PC-3 (cell line): ENCODE results near the gene C7orf33. TPM values are rescaled to one million over a fixed set of nuclear protein-coding genes. Genes with fewer than 3 reads are reported as not detected.

Experiments used
- ATAC-seq: fragments of 200-7000 bp; cut with Tn5 transposase; 2 replicates; pipeline ENCODE4 v1.9.1; 2020; ENCODE audit warnings: mild to moderate bottlenecking, moderate library complexity
- BruUV-seq: library from RNA; stranded (reverse); fragments of 400-500 nt; replicated peaks from 2 replicates; lab custom pipeline; 2021; lab: Mats Ljungman, UMichigan
- CTCF ChIA-PET: fragments of 300-600 bp; sonication (Branson Sonifier 250); formaldehyde crosslinking; loops from one replicate; lab custom pipeline; 2022; ENCODE audit warnings: antibody characterized with exemption; lab: Charles Lee
- POLR2A ChIA-PET: fragments of 300-600 bp; sonication (Branson Sonifier 250); formaldehyde crosslinking; loops from one replicate; lab custom pipeline; 2022; ENCODE audit warnings: antibody characterized with exemption; ENCODE audit not compliant: unreplicated experiment; lab: Charles Lee
- DNase-seq: peaks from one replicate; pipeline ENCODE4 v3.0.0-alpha.2; 2015
- H2AFZ ChIP-seq: fragments of 300-600 bp; sonication (generic); 2 replicates; pipeline ENCODE4 v1.6.0; 2016; ENCODE audit warnings: antibody characterized with exemption, low read length
- H3F3A ChIP-seq: fragments of 300-600 bp; sonication (generic); one replicate; pipeline ENCODE4 v1.6.0; 2017; ENCODE audit warnings: antibody characterized with exemption, low read length, control low read depth, mild to moderate bottlenecking; ENCODE audit not compliant: unreplicated experiment
- H3K27ac ChIP-seq: fragments of 300-600 bp; sonication (generic); 2 replicates; pipeline ENCODE4 v1.5.1; 2016; ENCODE audit warnings: mild to moderate bottlenecking, low read length
- H3K27me3 ChIP-seq: fragments of 300-600 bp; sonication (generic); 2 replicates; pipeline ENCODE4 v1.6.1; 2016; ENCODE audit warnings: low read length, mixed read lengths
- H3K36me3 ChIP-seq: fragments of 300-600 bp; sonication (generic); 2 replicates; pipeline ENCODE4 v1.6.1; 2016; ENCODE audit warnings: low read depth, mixed run types, low read length, mixed read lengths
- H3K4me1 ChIP-seq: fragments of 300-600 bp; sonication (generic); 2 replicates; pipeline ENCODE4 v1.5.1; 2016; ENCODE audit warnings: low read length; ENCODE audit not compliant: insufficient read depth
- H3K4me2 ChIP-seq: fragments of 300-600 bp; sonication (generic); 2 replicates; pipeline ENCODE4 v1.6.0; 2016; ENCODE audit warnings: low read length
- H3K4me3 ChIP-seq: fragments of 300-600 bp; sonication (generic); 2 replicates; pipeline ENCODE4 v1.5.1; 2016; ENCODE audit warnings: mild to moderate bottlenecking, low read length, mixed read lengths
- H3K79me2 ChIP-seq: fragments of 300-600 bp; sonication (generic); 2 replicates; pipeline ENCODE4 v1.6.1; 2017; ENCODE audit warnings: low read length, mixed read lengths
- H3K9ac ChIP-seq: fragments of 300-600 bp; sonication (generic); 2 replicates; pipeline ENCODE4 v1.6.0; 2016; ENCODE audit warnings: mild to moderate bottlenecking, low read length
- H3K9me2 ChIP-seq: fragments of 300-600 bp; sonication (generic); replicated peaks from 2 replicates; pipeline ENCODE4 v1.6.1; 2016; ENCODE audit warnings: mixed run types, low read length, mixed read lengths
- H3K9me3 ChIP-seq: fragments of 300-600 bp; sonication (generic); 2 replicates; pipeline ENCODE4 v1.6.1; 2016; ENCODE audit warnings: low read length, mixed read lengths
- H4K20me1 ChIP-seq: fragments of 300-600 bp; sonication (generic); 2 replicates; pipeline ENCODE4 v1.6.1; 2016; ENCODE audit warnings: low read length, mixed read lengths
- EZH2 ChIP-seq: fragments of 300-600 bp; sonication (generic); IDR thresholded peaks from one replicate; pipeline ENCODE4 v1.6.1; 2017; ENCODE audit warnings: antibody characterized with exemption, mild to moderate bottlenecking, low read length; ENCODE audit not compliant: unreplicated experiment
- EZH2phosphoT487 ChIP-seq: fragments of 300-600 bp; sonication (generic); IDR thresholded peaks from 2 replicates; pipeline ENCODE4 v1.6.1; 2018; ENCODE audit warnings: mild to moderate bottlenecking, antibody characterized with exemption, low read length, borderline replicate concordance
- intact Hi-C: fragments of 100-400 bp; cut with micrococcal nuclease; formaldehyde crosslinking; loops from 2 replicates; pipeline ENCODE4 v1.9.0; 2023
- total RNA-seq: library from RNA; depleted of rRNA; stranded (reverse); fragments of >200 nt; gene quantifications from 2 replicates; pipeline ENCODE4 v1.2.3, GENCODE V29; 2014
- TF ChIP-seq, protein P1 (sequence below): fragments of 300-600 bp; sonication (generic); conservative IDR thresholded peaks from 2 replicates; pipeline ENCODE4 v1.5.1; 2017; ENCODE audit warnings: antibody characterized with exemption, low read depth, mild to moderate bottlenecking, low read length

Gene C7orf33
- total RNA-seq, 1 experiment from 2014 or later = not detected

DNA sequence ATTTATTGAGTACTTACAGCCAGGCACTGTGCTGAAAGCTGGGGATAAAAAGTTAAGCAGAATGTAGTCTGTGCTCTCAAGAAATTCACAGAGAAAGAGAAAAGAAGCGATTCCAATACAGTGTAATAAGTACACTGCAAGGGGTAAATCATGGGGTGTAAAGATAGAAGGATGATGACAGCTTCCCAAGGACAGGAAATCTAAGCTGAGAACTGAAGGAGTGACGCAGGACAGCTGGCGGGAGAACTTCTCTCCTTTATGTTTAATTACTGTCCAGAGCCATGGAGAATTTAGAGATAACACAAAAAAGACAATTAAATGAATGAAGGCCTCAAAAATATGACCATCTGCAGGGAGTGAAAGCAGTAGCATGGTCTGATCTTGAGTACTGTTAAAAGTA lies 34.8 kb downstream of the C7orf33 start:
- no peak overlapping the region for H3K9ac ChIP-seq
- TF ChIP-seq EZH2phosphoT487 = no peak
- no peak for TF ChIP-seq EZH2
- TF ChIP-seq, protein P1, sequence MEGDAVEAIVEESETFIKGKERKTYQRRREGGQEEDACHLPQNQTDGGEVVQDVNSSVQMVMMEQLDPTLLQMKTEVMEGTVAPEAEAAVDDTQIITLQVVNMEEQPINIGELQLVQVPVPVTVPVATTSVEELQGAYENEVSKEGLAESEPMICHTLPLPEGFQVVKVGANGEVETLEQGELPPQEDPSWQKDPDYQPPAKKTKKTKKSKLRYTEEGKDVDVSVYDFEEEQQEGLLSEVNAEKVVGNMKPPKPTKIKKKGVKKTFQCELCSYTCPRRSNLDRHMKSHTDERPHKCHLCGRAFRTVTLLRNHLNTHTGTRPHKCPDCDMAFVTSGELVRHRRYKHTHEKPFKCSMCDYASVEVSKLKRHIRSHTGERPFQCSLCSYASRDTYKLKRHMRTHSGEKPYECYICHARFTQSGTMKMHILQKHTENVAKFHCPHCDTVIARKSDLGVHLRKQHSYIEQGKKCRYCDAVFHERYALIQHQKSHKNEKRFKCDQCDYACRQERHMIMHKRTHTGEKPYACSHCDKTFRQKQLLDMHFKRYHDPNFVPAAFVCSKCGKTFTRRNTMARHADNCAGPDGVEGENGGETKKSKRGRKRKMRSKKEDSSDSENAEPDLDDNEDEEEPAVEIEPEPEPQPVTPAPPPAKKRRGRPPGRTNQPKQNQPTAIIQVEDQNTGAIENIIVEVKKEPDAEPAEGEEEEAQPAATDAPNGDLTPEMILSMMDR = no peak
- H3K79me2 ChIP-seq = no peaks in the 10 kb centered on the region
- no peaks in the 10 kb centered on the region for H3K36me3 ChIP-seq
- H3K27ac ChIP-seq = no peak overlapping the region
- no peaks in the 10 kb centered on the region for H3K9me2 ChIP-seq
- H4K20me1 ChIP-seq = no peaks in the 10 kb centered on the region
- intact Hi-C loops = no loop called here
- H3F3A ChIP-seq = no peaks in the 10 kb centered on the region
- no peak overlapping the region for H3K4me3 ChIP-seq
- no peak for DNase-seq
- BruUV-seq = no TSS peak
- ATAC-seq = no peak
- H3K4me1 ChIP-seq = peaks cover 7% of the 10 kb centered on the region
- H3K27me3 ChIP-seq = peaks cover 3% of the 10 kb centered on the region; the same call in 1 of the 2 replicates
- H3K4me2 ChIP-seq = no peak overlapping the region
- CTCF ChIA-PET = no interaction called here
- no peak overlapping the region for H2AFZ ChIP-seq
- no peaks in the 10 kb centered on the region for H3K9me3 ChIP-seq
- POLR2A ChIA-PET = no interaction called here

DNA sequence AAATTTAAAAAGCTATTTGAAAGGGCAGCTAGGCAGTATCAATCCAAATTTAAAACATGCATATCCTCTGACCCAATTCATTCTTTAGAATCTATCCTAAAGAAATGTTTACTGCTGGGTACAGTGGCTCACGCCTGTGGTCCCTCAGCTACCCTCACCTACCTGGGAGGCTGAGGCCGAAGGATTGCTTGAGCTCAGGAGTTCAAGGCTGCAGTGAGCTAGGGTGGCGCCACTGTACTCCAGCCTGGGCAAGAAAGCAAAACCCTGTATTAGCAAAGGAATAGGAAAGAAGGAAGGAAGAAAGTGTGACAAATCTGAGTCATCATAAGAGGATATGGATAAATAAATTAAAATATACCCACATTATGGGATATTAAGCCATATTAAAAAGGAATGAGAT lies 36.3 kb downstream of the C7orf33 start:
- Histone ChIP-seq H3K9me3 (no peaks in the 10 kb centered on the region), H3K27me3 (peaks cover 13% of the 10 kb centered on the region; the same call in 1 of the 2 replicates), H3F3A (no peaks in the 10 kb centered on the region), H3K27ac (no peak overlapping the region), H3K36me3 (no peaks in the 10 kb centered on the region), H3K79me2 (no peaks in the 10 kb centered on the region), H3K4me1 (no peaks in the 10 kb centered on the region), H4K20me1 (no peaks in the 10 kb centered on the region), H3K4me3 (no peak overlapping the region), H3K9me2 (no peaks in the 10 kb centered on the region), H2AFZ (no peak overlapping the region), H3K4me2 (no peak overlapping the region), H3K9ac (no peak overlapping the region)
- ChIA-PET POLR2A (no interaction called here), CTCF (no interaction called here)
- peak; percentile 66 for ATAC-seq
- BruUV-seq = no TSS peak
- TF ChIP-seq EZH2phosphoT487 (no peak), EZH2 (no peak)
- TF ChIP-seq, protein P1 = no peak
- intact Hi-C loops = no loop called here
- DNase-seq = no peak

DNA sequence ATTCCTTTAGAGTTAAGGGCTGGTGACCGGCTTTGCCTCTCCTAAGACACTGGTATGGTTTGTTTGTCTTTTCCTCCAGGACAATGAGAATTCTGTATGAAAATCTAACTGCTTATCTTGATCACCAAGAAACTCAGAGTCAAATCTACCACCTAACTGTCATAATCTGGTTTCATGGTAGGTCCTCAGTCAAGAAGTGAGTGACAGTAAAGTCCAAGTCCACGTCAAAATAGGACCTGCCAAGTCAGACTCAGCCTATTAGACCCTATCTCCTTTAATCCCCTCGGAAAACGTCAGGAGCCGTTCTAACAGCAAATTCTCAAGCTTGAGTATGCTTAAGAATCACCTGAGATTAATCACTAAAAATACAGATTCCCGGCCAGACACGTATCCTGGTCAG lies 37.4 kb downstream of the C7orf33 start:
- TF ChIP-seq EZH2 = no peak
- TF ChIP-seq EZH2phosphoT487 = no peak
- TF ChIP-seq, protein P1 = no peak
- CTCF ChIA-PET = no interaction called here
- Histone ChIP-seq H3K9me2 (no peaks in the 10 kb centered on the region), H3K9ac (no peak overlapping the region), H3K36me3 (no peaks in the 10 kb centered on the region), H3K9me3 (no peaks in the 10 kb centered on the region), H3K4me1 (no peaks in the 10 kb centered on the region), H3K4me3 (no peak overlapping the region), H2AFZ (no peak overlapping the region), H3F3A (no peaks in the 10 kb centered on the region), H4K20me1 (no peaks in the 10 kb centered on the region), H3K79me2 (no peaks in the 10 kb centered on the region), H3K27me3 (peaks cover 19% of the 10 kb centered on the region; the same call in 1 of the 2 replicates), H3K4me2 (no peak overlapping the region), H3K27ac (no peak overlapping the region)
- BruUV-seq = no TSS peak
- POLR2A ChIA-PET = no interaction called here
- DNase-seq (no peak), ATAC-seq (no peak)
- intact Hi-C loops = no loop called here
